BLaER1 treated with 17β-estradiol and CSF1 and Interleukin-3, amounts not matched to agents 10 nM and 100 nM (cell line): ENCODE data around the gene MAML3.

Experiments used
- H3K27ac ChIP-seq, 11 experiments: shearing (Covaris generic); formaldehyde crosslinking; 2 replicates each; pipeline ENCODE4 v1.8.1; 2022
- H3K27me3 ChIP-seq, 11 experiments: shearing (Covaris generic); formaldehyde crosslinking; 2 replicates each; pipeline ENCODE4 v1.8.1; 2022
- H3K36me3 ChIP-seq, 11 experiments: shearing (Covaris generic); formaldehyde crosslinking; 2 replicates each; pipeline ENCODE4 v1.8.1; 2022
- H3K4me1 ChIP-seq, 10 experiments: shearing (Covaris generic); formaldehyde crosslinking; 2 replicates each; pipeline ENCODE4 v1.8.1; 2022
- H3K4me2 ChIP-seq, 11 experiments: shearing (Covaris generic); formaldehyde crosslinking; 2 replicates each; pipeline ENCODE4 v1.8.1; 2022
- H3K4me3 ChIP-seq, 10 experiments: shearing (Covaris generic); formaldehyde crosslinking; 2 replicates each; pipeline ENCODE4 v1.8.1; 2022
- H3K9ac ChIP-seq, 11 experiments: shearing (Covaris generic); formaldehyde crosslinking; 2 replicates each; pipeline ENCODE4 v1.8.1; 2022
- H3K9me3 ChIP-seq, 11 experiments: shearing (Covaris generic); formaldehyde crosslinking; replicated peaks in 1 of 11; 2 replicates each; pipeline ENCODE4 v1.8.1; 2022
- H4K20me1 ChIP-seq, 11 experiments: shearing (Covaris generic); formaldehyde crosslinking; 2 replicates each; pipeline ENCODE4 v1.8.1; 2022
- Cebpa-rat ChIP-seq, 11 experiments: shearing (Covaris generic); IDR thresholded peaks; 2 replicates each; pipeline ENCODE4 v1.8.1; 2022

The MAML3 gene

GRCh38 chr4:139845453-139846093, 308.4 kb downstream of the MAML3 start:
- Histone ChIP-seq H3K9ac (no peak overlapping the region), H3K4me2 (peak overlapping the region in 2 of 11 experiments; percentile 32 to 39; a peak in 3 of 22 replicates)

GRCh38 chr4:139844459-139845036, 309.4 kb downstream of the MAML3 start:
- Histone ChIP-seq H3K9ac (no peak overlapping the region), H3K4me2 (peak overlapping the region in 4 of 11 experiments; percentile 32 to 43 (median 36); a peak in 5 of 22 replicates), H3K27ac (no peak overlapping the region), H4K20me1 (peaks cover 0 to 20% (median 0%) of the 10 kb centered on the region in 11 experiments; a peak in 2 of 22 replicates), H3K9me3 (no peaks in the 10 kb centered on the region), H3K4me3 (no peak overlapping the region), H3K36me3 (peaks cover 0 to 21% (median 3%) of the 10 kb centered on the region in 11 experiments; a peak in 4 of 22 replicates), H3K27me3 (no peaks in the 10 kb centered on the region), H3K4me1 (peaks cover 0 to 52% (median 3%) of the 10 kb centered on the region in 10 experiments; a peak in 10 of 20 replicates)
- no peak for TF ChIP-seq Cebpa-rat (IDR thresholded peaks at IDR 0.05)

More at GRCh38 chr4:139845453-139846093, 308.4 kb downstream of the MAML3 start:
- Histone ChIP-seq H3K4me1 (peaks cover 0 to 49% (median 3%) of the 10 kb centered on the region in 10 experiments; a peak in 10 of 20 replicates), H3K4me3 (no peak overlapping the region), H3K27me3 (no peaks in the 10 kb centered on the region), H3K9me3 (no peaks in the 10 kb centered on the region), H3K36me3 (peaks cover 0 to 13% (median 0%) of the 10 kb centered on the region in 11 experiments; a peak in 3 of 22 replicates), H3K27ac (no peak overlapping the region), H4K20me1 (peaks cover 0 to 17% (median 0%) of the 10 kb centered on the region in 11 experiments; a peak in 2 of 22 replicates)
- no peak for TF ChIP-seq Cebpa-rat (IDR thresholded peaks at IDR 0.05)

- H3K27ac ChIP-seq = 0 out of 22 replicates have a peak overlapping the region, but pooled peaks of 1 of the 11 experiments have one; percentile 8
- no peak for TF ChIP-seq Cebpa-rat (IDR thresholded peaks at IDR 0.05)
- peak overlapping the region in 5 of 11 experiments; percentile 12 to 43 (median 34); a peak in 7 of 22 replicates for H3K4me2 ChIP-seq
- no peak overlapping the region for H3K9ac ChIP-seq
- H3K36me3 ChIP-seq = peaks cover 0 to 21% (median 5%) of the 10 kb centered on the region in 11 experiments; a peak in 4 of 22 replicates
- peaks cover 0 to 16% (median 0%) of the 10 kb centered on the region in 11 experiments; a peak in 1 of 22 replicates for H4K20me1 ChIP-seq
- H3K27me3 ChIP-seq = no peaks in the 10 kb centered on the region
- H3K4me1 ChIP-seq = peaks cover 0 to 52% (median 3%) of the 10 kb centered on the region in 10 experiments; a peak in 10 of 20 replicates
- H3K4me3 ChIP-seq = no peak overlapping the region
- no peaks in the 10 kb centered on the region for H3K9me3 ChIP-seq
Observed at GRCh38 chr4:139844057-139844456, 309.9 kb downstream of the MAML3 start.

GRCh38 chr4:139843641-139844040, 310.3 kb downstream of the MAML3 start:
- Histone ChIP-seq H4K20me1 (peaks cover 0 to 16% (median 0%) of the 10 kb centered on the region in 11 experiments; a peak in 1 of 22 replicates), H3K27me3 (no peaks in the 10 kb centered on the region), H3K27ac (0 out of 22 replicates have a peak overlapping the region, but pooled peaks of 1 of the 11 experiments have one; percentile 8)

GRCh38 chr4:139841464-139842195, 312.4 kb downstream of the MAML3 start:
- peaks cover 0 to 16% (median 0%) of the 10 kb centered on the region in 11 experiments; a peak in 1 of 22 replicates for H4K20me1 ChIP-seq
- no peaks in the 10 kb centered on the region for H3K27me3 ChIP-seq
- peak overlapping the region in 3 of 11 experiments; percentile 2 to 56 (median 50); a peak in 4 of 22 replicates for H3K4me2 ChIP-seq
- H3K27ac ChIP-seq = no peak overlapping the region
- no peaks in the 10 kb centered on the region for H3K9me3 ChIP-seq
- no peak overlapping the region for H3K4me3 ChIP-seq
- peaks cover 0 to 21% (median 5%) of the 10 kb centered on the region in 11 experiments; a peak in 4 of 22 replicates for H3K36me3 ChIP-seq
- TF ChIP-seq Cebpa-rat (IDR thresholded peaks at IDR 0.05) = no peak
- H3K9ac ChIP-seq = no peak overlapping the region
- peaks cover 0 to 49% (median 3%) of the 10 kb centered on the region in 10 experiments; a peak in 10 of 20 replicates for H3K4me1 ChIP-seq

More at GRCh38 chr4:139843641-139844040, 310.3 kb downstream of the MAML3 start:
- Histone ChIP-seq H3K4me3 (no peak overlapping the region), H3K4me2 (peak overlapping the region in 5 of 11 experiments; percentile 12 to 43 (median 34); a peak in 7 of 22 replicates), H3K9me3 (no peaks in the 10 kb centered on the region), H3K4me1 (peaks cover 0 to 52% (median 3%) of the 10 kb centered on the region in 10 experiments; a peak in 10 of 20 replicates), H3K36me3 (peaks cover 0 to 21% (median 5%) of the 10 kb centered on the region in 11 experiments; a peak in 4 of 22 replicates), H3K9ac (no peak overlapping the region)
- no peak for TF ChIP-seq Cebpa-rat (IDR thresholded peaks at IDR 0.05)

GRCh38 chr4:139840773-139841172, 313.2 kb downstream of the MAML3 start:
- no peaks in the 10 kb centered on the region for H3K27me3 ChIP-seq
- peaks cover 0 to 20% (median 0%) of the 10 kb centered on the region in 11 experiments; a peak in 1 of 22 replicates for H4K20me1 ChIP-seq
- peak overlapping the region in 2 of 11 experiments; percentile 50 to 56; a peak in 4 of 22 replicates for H3K4me2 ChIP-seq
- peaks cover 0 to 21% (median 5%) of the 10 kb centered on the region in 11 experiments; a peak in 4 of 22 replicates for H3K36me3 ChIP-seq
- H3K27ac ChIP-seq = no peak overlapping the region
- H3K4me1 ChIP-seq = peaks cover 0 to 42% (median 3%) of the 10 kb centered on the region in 10 experiments; a peak in 10 of 20 replicates
- H3K4me3 ChIP-seq = no peak overlapping the region
- no peak overlapping the region for H3K9ac ChIP-seq
- no peaks in the 10 kb centered on the region for H3K9me3 ChIP-seq
- TF ChIP-seq Cebpa-rat (IDR thresholded peaks at IDR 0.05) = no peak

GRCh38 chr4:139839403-139840031, 314.5 kb downstream of the MAML3 start:
- Histone ChIP-seq H3K4me3 (no peak overlapping the region), H4K20me1 (peaks cover 0 to 20% (median 0%) of the 10 kb centered on the region in 11 experiments; a peak in 1 of 22 replicates), H3K9me3 (no peaks in the 10 kb centered on the region), H3K4me2 (no peak overlapping the region), H3K4me1 (peaks cover 6 to 42% (median 11%) of the 10 kb centered on the region in 10 experiments; a peak in 18 of 20 replicates), H3K36me3 (peaks cover 0 to 19% (median 5%) of the 10 kb centered on the region in 11 experiments; a peak in 4 of 22 replicates), H3K27me3 (no peaks in the 10 kb centered on the region), H3K27ac (no peak overlapping the region), H3K9ac (no peak overlapping the region)
- TF ChIP-seq Cebpa-rat (IDR thresholded peaks at IDR 0.05) = no peak

GRCh38 chr4:139838811-139839210, 315.2 kb downstream of the MAML3 start:
- no peak overlapping the region for H3K4me2 ChIP-seq
- no peak overlapping the region for H3K27ac ChIP-seq
- H3K36me3 ChIP-seq = peaks cover 0 to 24% (median 3%) of the 10 kb centered on the region in 11 experiments; a peak in 7 of 22 replicates
- no peak overlapping the region for H3K9ac ChIP-seq
- H3K27me3 ChIP-seq = no peaks in the 10 kb centered on the region
- no peak overlapping the region for H3K4me3 ChIP-seq
- no peaks in the 10 kb centered on the region for H3K9me3 ChIP-seq
- no peak for TF ChIP-seq Cebpa-rat (IDR thresholded peaks at IDR 0.05)
- H4K20me1 ChIP-seq = peaks cover 0 to 20% (median 0%) of the 10 kb centered on the region in 11 experiments; a peak in 1 of 22 replicates
- H3K4me1 ChIP-seq = peaks cover 11 to 40% (median 18%) of the 10 kb centered on the region in 10 experiments
